ENCODE measurements around the gene C13orf46.

DNA sequence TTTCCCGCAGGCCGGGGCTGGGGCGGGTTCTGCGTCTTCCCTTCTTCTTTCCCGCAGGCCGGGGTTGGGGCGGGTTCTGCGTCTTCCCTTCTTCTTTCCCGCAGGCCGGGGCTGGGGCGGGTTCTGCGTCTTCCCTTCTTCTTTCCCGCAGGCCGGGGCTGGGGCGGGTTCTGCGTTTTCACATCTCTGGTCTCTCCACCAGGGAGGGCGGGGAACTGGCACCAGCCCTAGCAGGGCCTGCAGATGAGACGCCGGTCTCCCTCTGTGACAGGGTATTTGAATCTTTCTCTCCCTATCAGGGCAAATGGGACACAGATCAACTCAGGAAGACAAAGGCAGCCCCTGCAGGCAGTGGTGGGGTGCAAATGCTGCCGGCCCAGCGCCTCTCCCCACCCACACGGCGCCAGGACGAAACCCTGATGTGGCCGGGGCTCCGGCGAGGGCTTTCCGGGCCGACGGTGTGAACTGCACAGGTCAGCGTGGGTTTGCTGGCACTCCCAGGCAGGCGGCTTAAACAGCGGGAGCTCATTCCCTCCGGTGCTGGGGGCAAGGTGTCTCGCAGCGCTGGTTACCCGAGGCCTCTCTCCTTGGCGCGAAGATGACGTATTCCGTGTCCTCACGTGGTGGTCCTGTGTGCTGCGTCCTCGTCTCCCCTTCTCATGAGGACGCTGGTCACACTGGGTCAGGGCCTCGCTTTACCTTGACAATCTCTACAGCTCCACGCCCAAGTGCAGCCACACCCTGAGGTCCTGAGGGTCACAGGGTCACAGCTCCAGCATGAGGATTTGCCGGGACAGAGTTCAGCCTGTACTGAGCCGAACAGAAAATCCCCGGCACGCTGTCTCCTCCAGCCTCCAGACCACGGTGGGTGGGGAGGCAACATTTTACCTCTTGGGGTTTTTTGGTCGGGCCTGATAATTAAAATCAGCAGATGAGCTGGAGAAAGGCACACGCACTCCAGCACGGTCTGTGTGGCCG lies 717 bp upstream of the C13orf46 start:
- TF ChIP-seq, protein P1, sequence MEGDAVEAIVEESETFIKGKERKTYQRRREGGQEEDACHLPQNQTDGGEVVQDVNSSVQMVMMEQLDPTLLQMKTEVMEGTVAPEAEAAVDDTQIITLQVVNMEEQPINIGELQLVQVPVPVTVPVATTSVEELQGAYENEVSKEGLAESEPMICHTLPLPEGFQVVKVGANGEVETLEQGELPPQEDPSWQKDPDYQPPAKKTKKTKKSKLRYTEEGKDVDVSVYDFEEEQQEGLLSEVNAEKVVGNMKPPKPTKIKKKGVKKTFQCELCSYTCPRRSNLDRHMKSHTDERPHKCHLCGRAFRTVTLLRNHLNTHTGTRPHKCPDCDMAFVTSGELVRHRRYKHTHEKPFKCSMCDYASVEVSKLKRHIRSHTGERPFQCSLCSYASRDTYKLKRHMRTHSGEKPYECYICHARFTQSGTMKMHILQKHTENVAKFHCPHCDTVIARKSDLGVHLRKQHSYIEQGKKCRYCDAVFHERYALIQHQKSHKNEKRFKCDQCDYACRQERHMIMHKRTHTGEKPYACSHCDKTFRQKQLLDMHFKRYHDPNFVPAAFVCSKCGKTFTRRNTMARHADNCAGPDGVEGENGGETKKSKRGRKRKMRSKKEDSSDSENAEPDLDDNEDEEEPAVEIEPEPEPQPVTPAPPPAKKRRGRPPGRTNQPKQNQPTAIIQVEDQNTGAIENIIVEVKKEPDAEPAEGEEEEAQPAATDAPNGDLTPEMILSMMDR (conservative IDR thresholded peaks at IDR 0.05; ENCODE audit: low read length), result no peak
- TF ChIP-seq EZH2phosphoT487 (IDR thresholded peaks at IDR 0.05; ENCODE audit: borderline replicate concordance, low read depth, low read length), result no peak

Measured in OCI-LY7 (cell line).